GM13977 (cell line): ENCODE measurements around the gene SCRG1.

Experiments
- DNase-seq: peaks from one replicate; pipeline ENCODE4 v3.0.0; 2012; ENCODE audit warnings: low spot score
- CTCF ChIP-seq: IDR thresholded peaks from 2 replicates; pipeline ENCODE4 v1.5.1; 2012; ENCODE audit warnings: mild to moderate bottlenecking, control low read depth; ENCODE audit not compliant: insufficient read depth; ENCODE audit errors: extremely low read depth, missing control alignments
- in situ Hi-C: fragments of 300-500 bp; cut with MboI; formaldehyde crosslinking; loops from one replicate; pipeline ENCODE4 v1.12.0; 2022; ENCODE audit warnings: low sequenced_read_pairs, low pct_unique_long_range_greater_than_20kb, mixed read lengths, inconsistent platforms; ENCODE audit not compliant: unreplicated experiment

Gene SCRG1

GRCh38 chr4:173415092-173415491 is 16.2 kb upstream of the SCRG1 start:
- in situ Hi-C loops, result no loop called here
- no peak for DNase-seq
- TF ChIP-seq CTCF, result no peak

- TF ChIP-seq CTCF, result no peak
- no peak for DNase-seq
- in situ Hi-C loops, result loop anchor here (5.0 kb wide), 1 partner anchor 97 kb away; no protein-coding TSS in a partner anchor
Observed at GRCh38 chr4:173414456-173414855, 15.5 kb upstream of the SCRG1 start.

GRCh38 chr4:173413036-173413435 is 14.1 kb upstream of the SCRG1 start:
- no peak for DNase-seq
- TF ChIP-seq CTCF, result no peak
- in situ Hi-C loops, result loop anchor here (5.0 kb wide), 1 partner anchor 96 kb away; no protein-coding TSS in a partner anchor

- in situ Hi-C loops, result loop anchor here (5.0 kb wide), 1 partner anchor 94 kb away; no protein-coding TSS in a partner anchor
- DNase-seq, result no peak
- TF ChIP-seq CTCF, result no peak
Observed at GRCh38 chr4:173411106-173411693, 12.3 kb upstream of the SCRG1 start.

- TF ChIP-seq CTCF, result no peak
- no peak for DNase-seq
- in situ Hi-C loops, result loop anchor here (5.0 kb wide), 1 partner anchor 93 kb away; no protein-coding TSS in a partner anchor
Observed at GRCh38 chr4:173410079-173410478, 11.2 kb upstream of the SCRG1 start.

GRCh38 chr4:173405840-173406606 is 7.1 kb upstream of the SCRG1 start:
- peak; percentile 31 for DNase-seq
- no peak for TF ChIP-seq CTCF
- in situ Hi-C loops, result no loop called here
